ENCODE measurements around the gene C1orf105. TPM values are rescaled to one million over a fixed set of nuclear protein-coding genes. Genes with fewer than 3 reads are reported as not detected.

C1orf105 gene
- total RNA-seq, 1 experiment from 2014 or later, result not detected

GRCh38 chr1:172443666-172444453, 23.4 kb downstream of the C1orf105 start, which contains the start of gene PIGC (continued):
- TF ChIP-seq HMGXB4 (CRISPR knock-in tag; IDR thresholded peaks at IDR 0.05), result peak; percentile 82
- no peak for TF ChIP-seq NR3C1 (CRISPR knock-in tag; conservative IDR thresholded peaks at IDR 0.05; ENCODE audit: low read depth)
- TF ChIP-seq ZNF416 (CRISPR knock-in tag; IDR thresholded peaks at IDR 0.05), result no peak
- no peak for TF ChIP-seq KAT7 (CRISPR knock-in tag; IDR thresholded peaks at IDR 0.05; ENCODE audit: borderline replicate concordance)
- no peak for TF ChIP-seq MXD4 (CRISPR knock-in tag; IDR thresholded peaks at IDR 0.05; ENCODE audit: borderline replicate concordance)
- TF ChIP-seq ZNF232 (CRISPR knock-in tag; IDR thresholded peaks at IDR 0.05), result 0 out of 2 replicates have a peak, but pooled peaks have one; percentile 51
- TF ChIP-seq FOXP1 (CRISPR knock-in tag; IDR thresholded peaks at IDR 0.05; ENCODE audit: borderline replicate concordance), result peak; percentile 62; the same call in 1 of the 2 replicates
- TF ChIP-seq JAZF1 (CRISPR knock-in tag; IDR thresholded peaks at IDR 0.05), result no peak
- no peak for TF ChIP-seq GTF2I (CRISPR knock-in tag; conservative IDR thresholded peaks at IDR 0.05)
- TF ChIP-seq CREM (CRISPR knock-in tag; IDR thresholded peaks at IDR 0.05), result peak; percentile 43; the same call in 1 of the 2 replicates
- TF ChIP-seq ZNF263 (CRISPR knock-in tag; IDR thresholded peaks at IDR 0.05; ENCODE audit: low read depth), result no peak
- TF ChIP-seq OVOL2 (CRISPR knock-in tag; IDR thresholded peaks at IDR 0.05; ENCODE audit: borderline replicate concordance), result no peak
- TF ChIP-seq, protein P1, sequence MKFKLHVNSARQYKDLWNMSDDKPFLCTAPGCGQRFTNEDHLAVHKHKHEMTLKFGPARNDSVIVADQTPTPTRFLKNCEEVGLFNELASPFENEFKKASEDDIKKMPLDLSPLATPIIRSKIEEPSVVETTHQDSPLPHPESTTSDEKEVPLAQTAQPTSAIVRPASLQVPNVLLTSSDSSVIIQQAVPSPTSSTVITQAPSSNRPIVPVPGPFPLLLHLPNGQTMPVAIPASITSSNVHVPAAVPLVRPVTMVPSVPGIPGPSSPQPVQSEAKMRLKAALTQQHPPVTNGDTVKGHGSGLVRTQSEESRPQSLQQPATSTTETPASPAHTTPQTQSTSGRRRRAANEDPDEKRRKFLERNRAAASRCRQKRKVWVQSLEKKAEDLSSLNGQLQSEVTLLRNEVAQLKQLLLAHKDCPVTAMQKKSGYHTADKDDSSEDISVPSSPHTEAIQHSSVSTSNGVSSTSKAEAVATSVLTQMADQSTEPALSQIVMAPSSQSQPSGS (CRISPR knock-in tag; IDR thresholded peaks at IDR 0.05; ENCODE audit: borderline replicate concordance, low read depth), result no peak
- TF ChIP-seq AR (CRISPR knock-in tag; IDR thresholded peaks at IDR 0.05), result no peak
- TF ChIP-seq RELA (CRISPR knock-in tag; IDR thresholded peaks at IDR 0.05; ENCODE audit: borderline replicate concordance), result no peak
- TF ChIP-seq ZNF512 (CRISPR knock-in tag; IDR thresholded peaks at IDR 0.05; ENCODE audit: borderline replicate concordance), result no peak
- TF ChIP-seq STAT6 (CRISPR knock-in tag; conservative IDR thresholded peaks at IDR 0.05; ENCODE audit: low read depth), result no peak
- TF ChIP-seq SP1 (CRISPR knock-in tag; conservative IDR thresholded peaks at IDR 0.05), result peak; percentile 71
- TF ChIP-seq, protein P2, sequence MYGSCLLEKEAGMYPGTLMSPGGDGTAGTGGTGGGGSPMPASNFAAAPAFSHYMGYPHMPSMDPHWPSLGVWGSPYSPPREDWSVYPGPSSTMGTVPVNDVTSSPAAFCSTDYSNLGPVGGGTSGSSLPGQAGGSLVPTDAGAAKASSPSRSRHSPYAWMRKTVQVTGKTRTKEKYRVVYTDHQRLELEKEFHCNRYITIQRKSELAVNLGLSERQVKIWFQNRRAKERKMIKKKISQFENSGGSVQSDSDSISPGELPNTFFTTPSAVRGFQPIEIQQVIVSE (CRISPR knock-in tag; IDR thresholded peaks at IDR 0.05; ENCODE audit: borderline replicate concordance), result no peak
- TF ChIP-seq, protein P3, sequence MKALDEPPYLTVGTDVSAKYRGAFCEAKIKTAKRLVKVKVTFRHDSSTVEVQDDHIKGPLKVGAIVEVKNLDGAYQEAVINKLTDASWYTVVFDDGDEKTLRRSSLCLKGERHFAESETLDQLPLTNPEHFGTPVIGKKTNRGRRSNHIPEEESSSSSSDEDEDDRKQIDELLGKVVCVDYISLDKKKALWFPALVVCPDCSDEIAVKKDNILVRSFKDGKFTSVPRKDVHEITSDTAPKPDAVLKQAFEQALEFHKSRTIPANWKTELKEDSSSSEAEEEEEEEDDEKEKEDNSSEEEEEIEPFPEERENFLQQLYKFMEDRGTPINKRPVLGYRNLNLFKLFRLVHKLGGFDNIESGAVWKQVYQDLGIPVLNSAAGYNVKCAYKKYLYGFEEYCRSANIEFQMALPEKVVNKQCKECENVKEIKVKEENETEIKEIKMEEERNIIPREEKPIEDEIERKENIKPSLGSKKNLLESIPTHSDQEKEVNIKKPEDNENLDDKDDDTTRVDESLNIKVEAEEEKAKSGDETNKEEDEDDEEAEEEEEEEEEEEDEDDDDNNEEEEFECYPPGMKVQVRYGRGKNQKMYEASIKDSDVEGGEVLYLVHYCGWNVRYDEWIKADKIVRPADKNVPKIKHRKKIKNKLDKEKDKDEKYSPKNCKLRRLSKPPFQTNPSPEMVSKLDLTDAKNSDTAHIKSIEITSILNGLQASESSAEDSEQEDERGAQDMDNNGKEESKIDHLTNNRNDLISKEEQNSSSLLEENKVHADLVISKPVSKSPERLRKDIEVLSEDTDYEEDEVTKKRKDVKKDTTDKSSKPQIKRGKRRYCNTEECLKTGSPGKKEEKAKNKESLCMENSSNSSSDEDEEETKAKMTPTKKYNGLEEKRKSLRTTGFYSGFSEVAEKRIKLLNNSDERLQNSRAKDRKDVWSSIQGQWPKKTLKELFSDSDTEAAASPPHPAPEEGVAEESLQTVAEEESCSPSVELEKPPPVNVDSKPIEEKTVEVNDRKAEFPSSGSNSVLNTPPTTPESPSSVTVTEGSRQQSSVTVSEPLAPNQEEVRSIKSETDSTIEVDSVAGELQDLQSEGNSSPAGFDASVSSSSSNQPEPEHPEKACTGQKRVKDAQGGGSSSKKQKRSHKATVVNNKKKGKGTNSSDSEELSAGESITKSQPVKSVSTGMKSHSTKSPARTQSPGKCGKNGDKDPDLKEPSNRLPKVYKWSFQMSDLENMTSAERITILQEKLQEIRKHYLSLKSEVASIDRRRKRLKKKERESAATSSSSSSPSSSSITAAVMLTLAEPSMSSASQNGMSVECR (CRISPR knock-in tag; IDR thresholded peaks at IDR 0.05; ENCODE audit: borderline replicate concordance), result peak; percentile 54; the same call in 1 of the 2 replicates
- no peak for TF ChIP-seq NR1H2 (CRISPR knock-in tag; IDR thresholded peaks at IDR 0.05)
- TF ChIP-seq ZNF423 (CRISPR knock-in tag; IDR thresholded peaks at IDR 0.05), result peak; percentile 92
- no peak for TF ChIP-seq NFE2L1 (CRISPR knock-in tag; IDR thresholded peaks at IDR 0.05)
